IPS-18c (cell line): ENCODE data around the gene AGT.
"Not testable (repeated sequence)": the region's sequence is repeated elsewhere in the genome, so short reads cannot be mapped to it uniquely, and the experiment has no call there.

Experiments used
- H3K4me3 ChIP-seq: 2 replicates; pipeline ENCODE4 v1.7.0; 2013; ENCODE audit warnings: low read depth, mild to moderate bottlenecking, low read length, moderate library complexity; ENCODE audit not compliant: insufficient read depth
- H3K9me3 ChIP-seq: one replicate; pipeline ENCODE4 v1.6.1; 2013; ENCODE audit warnings: mild to moderate bottlenecking, low read length, moderate library complexity; ENCODE audit not compliant: control insufficient read depth, insufficient read depth

Gene AGT

GRCh38 chr1:230701895-230702768 is 11.8 kb downstream of the AGT start:
- H3K4me3 ChIP-seq = no peak overlapping the region
- no peaks in the 10 kb centered on the region for H3K9me3 ChIP-seq

- Histone ChIP-seq H3K9me3 (no peaks in the 10 kb centered on the region), H3K4me3 (no peak overlapping the region)
Observed at GRCh38 chr1:230701434-230701833, 12.5 kb downstream of the AGT start.

- no peaks in the 10 kb centered on the region for H3K9me3 ChIP-seq
- no peak overlapping the region for H3K4me3 ChIP-seq
Observed at GRCh38 chr1:230700132-230700531, 13.8 kb downstream of the AGT start.

DNA sequence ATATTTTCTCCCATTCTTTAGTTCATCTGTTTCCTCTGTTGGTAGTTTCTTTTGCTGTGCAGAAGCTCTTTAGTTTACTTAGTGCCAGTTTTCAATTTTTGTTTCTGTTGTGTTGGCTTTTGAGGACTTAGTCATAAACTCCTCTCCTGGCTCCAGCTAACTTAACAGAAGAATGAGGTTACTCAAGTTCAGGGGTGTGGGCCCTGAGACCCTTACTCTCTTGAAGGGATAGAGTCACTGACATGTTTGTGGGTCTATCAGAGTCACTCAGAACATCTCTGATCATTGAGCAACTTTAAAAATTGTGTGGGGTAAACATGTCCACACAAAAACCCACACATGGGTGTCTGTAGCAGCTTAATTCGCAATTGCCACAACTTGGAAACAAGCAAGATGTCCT is 14.2 kb downstream of the AGT start:
- H3K4me3 ChIP-seq = no peak overlapping the region

GRCh38 chr1:230698964-230699363 is 15.0 kb downstream of the AGT start:
- H3K9me3 ChIP-seq = not testable (repeated sequence)

More for the DNA sequence above, 14.2 kb downstream of the AGT start:
- H3K9me3 ChIP-seq = no peaks in the 10 kb centered on the region

GRCh38 chr1:230698130-230698529 is 15.8 kb downstream of the AGT start:
- H3K9me3 ChIP-seq = no peaks in the 10 kb centered on the region
- H3K4me3 ChIP-seq = no peak overlapping the region

More at GRCh38 chr1:230698964-230699363, 15.0 kb downstream of the AGT start:
- H3K4me3 ChIP-seq = not testable (repeated sequence)

- Histone ChIP-seq H3K4me3 (no peak overlapping the region), H3K9me3 (no peaks in the 10 kb centered on the region)
Observed at GRCh38 chr1:230696722-230697437, 17.0 kb downstream of the AGT start.

GRCh38 chr1:230696218-230696617 is 17.7 kb downstream of the AGT start:
- Histone ChIP-seq H3K4me3 (no peak overlapping the region), H3K9me3 (no peaks in the 10 kb centered on the region)

- Histone ChIP-seq H3K9me3 (no peaks in the 10 kb centered on the region), H3K4me3 (no peak overlapping the region)
Observed at GRCh38 chr1:230694991-230695390, 18.9 kb downstream of the AGT start.

DNA sequence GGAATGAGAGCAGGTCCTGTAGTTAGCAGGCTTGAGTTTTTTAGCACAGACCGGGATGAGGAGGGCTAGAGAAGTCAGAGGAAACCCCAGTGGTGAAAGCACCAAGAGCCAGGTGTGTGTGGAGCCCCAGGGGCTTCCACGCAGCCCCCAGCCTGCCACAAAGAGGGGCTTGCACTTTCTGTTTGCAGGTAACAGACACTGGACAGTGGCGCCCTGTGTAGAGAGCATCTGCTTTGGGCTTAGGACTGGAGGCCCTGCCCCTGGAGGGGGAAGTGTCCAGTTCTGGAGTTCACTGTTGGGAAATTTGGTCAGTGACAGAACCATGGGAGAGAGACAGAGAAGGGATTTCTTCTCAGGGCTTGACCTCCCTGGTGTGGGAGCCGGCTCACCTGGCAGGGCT is 19.5 kb downstream of the AGT start:
- Histone ChIP-seq H3K9me3 (no peaks in the 10 kb centered on the region), H3K4me3 (no peak overlapping the region)

GRCh38 chr1:230693777-230694176 is 20.1 kb downstream of the AGT start:
- Histone ChIP-seq H3K9me3 (no peaks in the 10 kb centered on the region), H3K4me3 (no peak overlapping the region)

DNA sequence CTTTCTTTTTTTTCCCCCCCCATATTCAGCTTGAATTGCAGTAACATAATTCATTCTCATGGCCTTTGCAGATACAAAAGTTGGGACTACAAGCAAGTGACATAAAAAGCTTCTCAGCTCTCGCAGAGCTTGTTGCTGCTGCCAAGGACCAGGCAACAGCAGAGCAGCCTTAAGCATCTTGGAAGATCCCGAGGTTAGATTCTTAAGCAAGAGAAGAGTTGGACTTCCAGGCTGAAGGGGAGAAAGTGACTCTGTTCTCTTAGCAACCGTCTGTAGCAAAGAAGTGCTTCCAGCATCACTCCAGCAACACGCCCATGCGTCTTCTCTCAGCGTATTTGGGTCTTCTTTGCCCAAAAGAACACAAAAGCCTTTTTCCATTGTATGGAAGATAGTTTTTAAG is 20.7 kb downstream of the AGT start:
- no peak overlapping the region for H3K4me3 ChIP-seq
- no peaks in the 10 kb centered on the region for H3K9me3 ChIP-seq

DNA sequence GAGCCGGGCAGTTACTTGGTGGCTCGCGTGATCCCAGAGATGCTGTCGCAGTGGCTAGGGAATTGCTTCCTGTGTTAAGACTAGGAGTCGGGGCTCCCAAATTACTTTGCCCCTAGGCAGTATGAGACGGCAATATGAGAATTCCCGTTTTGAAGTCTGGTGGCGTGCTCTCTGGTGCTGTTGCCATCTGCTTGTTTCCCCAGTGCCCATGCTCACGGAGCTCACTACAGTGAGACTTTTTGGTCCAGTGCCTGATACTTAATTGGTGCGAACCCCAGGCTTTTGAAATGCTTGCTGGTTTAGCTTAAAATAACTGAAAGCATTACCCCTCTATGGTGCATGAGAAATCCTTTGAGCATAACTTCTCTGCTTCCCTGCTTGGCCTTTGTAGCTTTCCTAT is 22.3 kb downstream of the AGT start:
- Histone ChIP-seq H3K9me3 (no peaks in the 10 kb centered on the region), H3K4me3 (no peak overlapping the region)

GRCh38 chr1:230690101-230690500 is 23.8 kb downstream of the AGT start:
- Histone ChIP-seq H3K4me3 (no peak overlapping the region), H3K9me3 (no peaks in the 10 kb centered on the region)

DNA sequence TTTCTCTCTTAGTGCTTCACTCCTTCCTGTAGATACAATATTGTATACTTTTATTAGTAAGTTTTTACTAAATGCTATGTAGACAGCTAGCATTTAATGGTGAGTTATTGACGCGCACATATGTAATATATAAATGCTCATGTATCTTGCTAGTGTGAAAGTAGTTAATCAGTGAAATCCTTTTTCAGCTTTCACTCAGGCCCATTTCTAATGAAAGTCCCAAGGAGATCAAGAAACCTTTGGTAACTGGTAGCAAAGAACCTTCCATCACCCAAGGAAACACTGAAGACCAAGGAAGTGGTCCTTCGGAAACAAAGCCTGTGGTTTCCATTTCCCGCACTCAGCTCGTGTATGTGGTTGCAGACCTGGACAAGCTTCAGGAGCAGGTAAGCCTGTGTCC is 27.2 kb downstream of the AGT start:
- Histone ChIP-seq H3K9me3 (no peaks in the 10 kb centered on the region), H3K4me3 (no peak overlapping the region)

GRCh38 chr1:230684998-230685397 is 28.9 kb downstream of the AGT start:
- Histone ChIP-seq H3K9me3 (no peaks in the 10 kb centered on the region), H3K4me3 (no peak overlapping the region)

DNA sequence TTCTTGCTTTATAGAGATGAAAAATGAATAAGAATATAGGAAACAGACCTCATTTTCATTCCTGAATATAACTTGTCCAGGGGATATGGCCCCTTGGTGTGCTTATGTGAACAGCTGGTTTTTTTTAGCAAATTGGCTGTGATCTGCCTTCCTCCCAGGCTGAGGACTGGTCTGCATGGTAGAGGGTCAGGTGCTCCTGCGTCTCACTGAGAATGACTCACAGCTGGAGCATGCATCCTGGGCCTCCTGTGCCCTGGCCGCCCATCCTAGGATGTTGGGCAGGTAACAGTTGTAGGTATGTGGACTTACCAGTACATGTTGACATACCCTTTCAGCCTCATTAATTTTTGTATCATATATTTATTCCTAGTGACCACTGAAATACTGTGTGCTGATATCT is 29.8 kb downstream of the AGT start:
- Histone ChIP-seq H3K9me3 (no peaks in the 10 kb centered on the region), H3K4me3 (no peak overlapping the region)

DNA sequence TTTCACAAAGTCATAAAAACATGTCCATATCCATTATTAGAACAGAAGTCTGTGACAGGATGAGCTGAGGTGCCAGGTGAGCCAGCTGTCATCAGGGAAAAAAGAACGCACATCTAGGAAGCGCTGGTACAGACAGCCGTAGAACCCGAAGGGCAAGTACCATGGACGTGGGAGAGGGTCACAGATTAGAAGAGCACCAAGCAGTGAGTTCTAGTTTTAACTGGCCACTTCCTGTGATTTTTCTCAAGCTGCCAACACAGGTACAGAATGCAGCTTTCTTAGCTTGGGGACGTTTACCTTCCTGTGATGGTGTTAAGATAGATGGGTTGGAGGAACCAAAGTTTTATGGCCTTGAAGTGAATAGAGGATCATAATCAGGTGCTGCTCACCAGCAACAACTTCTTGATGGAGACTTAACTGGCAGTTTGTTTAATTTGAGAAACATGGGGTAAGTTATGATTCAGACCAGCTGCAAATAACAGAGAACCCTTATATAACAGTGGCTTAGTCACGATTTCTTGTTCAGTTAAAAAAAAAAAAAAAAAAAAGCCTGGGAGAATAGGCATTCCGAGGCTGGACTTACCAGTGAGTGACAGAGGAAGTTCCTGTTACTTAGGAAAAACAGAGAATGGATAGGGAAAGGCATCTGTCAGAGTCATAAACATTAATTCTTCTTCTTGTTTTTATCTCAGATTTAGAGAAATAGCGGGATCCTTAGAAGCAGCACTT is 30.9 kb downstream of the AGT start:
- H3K4me3 ChIP-seq = no peak overlapping the region

More for the DNA sequence above, 30.9 kb downstream of the AGT start:
- no peaks in the 10 kb centered on the region for H3K9me3 ChIP-seq
